Tibial nerve (tissue), 4 donors: ENCODE measurements around the gene BAIAP2. TPM values are rescaled to one million over a fixed set of nuclear protein-coding genes. Genes with fewer than 3 reads are reported as not detected.

Experiments used
- DNase-seq, 2 donors: peaks; one replicate each; pipeline ENCODE4 v3.0.0-alpha.2; 2019; ENCODE audit warnings: low spot score in 2 of 2
- H3K27ac ChIP-seq, 4 donors: fragments of 200-600 bp; sonication (generic) in 3 of 4; one replicate each; pipeline ENCODE4 v1.5.1; 2017 to 2019; ENCODE audit warnings: mild to moderate bottlenecking in 1 of 4
- H3K27me3 ChIP-seq, 2 donors: fragments of 200-600 bp; sonication (generic) in 1 of 2; one replicate each; pipeline versions ENCODE4 v1.5.1 to v1.6.0; 2017 to 2019
- H3K36me3 ChIP-seq, 3 donors: fragments of 200-600 bp; sonication (generic); one replicate each; pipeline ENCODE4 v1.5.1; 2018 to 2019
- H3K4me1 ChIP-seq, 4 donors: fragments of 200-600 bp; sonication (generic) in 3 of 4; one replicate each; pipeline ENCODE4 v1.5.1; 2017 to 2019
- H3K4me3 ChIP-seq, 4 donors: fragments of 200-600 bp; sonication (generic) in 3 of 4; one replicate each; pipeline ENCODE4 v1.5.1; 2017 to 2019; ENCODE audit warnings: mild to moderate bottlenecking in 1 of 4, moderate library complexity in 1 of 4
- H3K9me3 ChIP-seq, 4 donors: fragments of 200-600 bp; sonication (generic) in 3 of 4; one replicate each; pipeline ENCODE4 v1.5.1; 2017 to 2019
- EP300 ChIP-seq, 2 donors: sonication (generic); formaldehyde crosslinking; IDR thresholded peaks; one replicate each; pipeline ENCODE4 v1.6.1; 2017; ENCODE audit warnings: antibody characterized with exemption in 2 of 2, mild to moderate bottlenecking in 1 of 2
- POLR2A ChIP-seq, 2 donors: fragments of 450-650 bp; IDR thresholded peaks; one replicate each; pipeline ENCODE4 v1.6.1; 2017; ENCODE audit warnings: antibody characterized with exemption in 2 of 2, mild to moderate bottlenecking in 2 of 2, moderate library complexity in 2 of 2
- WGBS, 2 donors: methylation state at CpG; one replicate each; pipeline ENCODE4 v1.1.5; 2018; 5-methylcytosine and 5-hydroxymethylcytosine counted together
- total RNA-seq, 4 donors: library from RNA; depleted of rRNA; stranded (reverse); fragments of >200 nt; gene quantifications; one replicate each; pipeline ENCODE4 v1.1.0, GENCODE V29; 2016
- TF ChIP-seq, protein P1 (sequence below), 5 experiments: fragments of 200-600 bp in 3 of 5; fragments of 450-650 bp in 2 of 5; sonication (generic) in 3 of 5; IDR thresholded peaks; one replicate each; pipeline ENCODE4 v1.5.1; 2016 to 2019; ENCODE audit warnings: antibody characterized with exemption in 5 of 5, mild to moderate bottlenecking in 3 of 5, moderate library complexity in 2 of 5

Gene BAIAP2
- total RNA-seq, 4 donors from 2014 or later: 49.5 to 81.2 (median 66.9) TPM

DNA sequence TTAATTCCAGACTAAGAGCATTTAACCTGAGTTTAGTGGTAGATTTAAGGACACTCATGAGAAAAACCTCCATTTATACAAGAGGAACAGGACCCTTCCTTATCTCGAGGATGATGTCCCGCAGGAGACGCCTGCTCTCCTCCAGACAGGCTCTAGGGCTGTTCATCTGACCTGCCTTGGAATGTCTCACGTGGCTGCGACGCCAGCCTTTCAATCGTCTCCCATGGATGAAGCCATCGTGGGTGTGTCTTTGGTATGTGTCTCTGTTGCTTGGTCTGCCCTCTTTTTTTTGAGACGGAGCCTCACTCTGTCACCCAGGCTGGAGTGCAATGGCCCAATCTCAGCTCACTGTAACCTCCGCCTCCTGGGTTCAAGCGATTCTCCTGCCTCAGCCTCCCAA, 26.8 kb upstream of the BAIAP2 start:
- no peak for TF ChIP-seq EP300 (IDR thresholded peaks at IDR 0.05)
- no peak for TF ChIP-seq POLR2A (IDR thresholded peaks at IDR 0.05)
- TF ChIP-seq, protein P1, sequence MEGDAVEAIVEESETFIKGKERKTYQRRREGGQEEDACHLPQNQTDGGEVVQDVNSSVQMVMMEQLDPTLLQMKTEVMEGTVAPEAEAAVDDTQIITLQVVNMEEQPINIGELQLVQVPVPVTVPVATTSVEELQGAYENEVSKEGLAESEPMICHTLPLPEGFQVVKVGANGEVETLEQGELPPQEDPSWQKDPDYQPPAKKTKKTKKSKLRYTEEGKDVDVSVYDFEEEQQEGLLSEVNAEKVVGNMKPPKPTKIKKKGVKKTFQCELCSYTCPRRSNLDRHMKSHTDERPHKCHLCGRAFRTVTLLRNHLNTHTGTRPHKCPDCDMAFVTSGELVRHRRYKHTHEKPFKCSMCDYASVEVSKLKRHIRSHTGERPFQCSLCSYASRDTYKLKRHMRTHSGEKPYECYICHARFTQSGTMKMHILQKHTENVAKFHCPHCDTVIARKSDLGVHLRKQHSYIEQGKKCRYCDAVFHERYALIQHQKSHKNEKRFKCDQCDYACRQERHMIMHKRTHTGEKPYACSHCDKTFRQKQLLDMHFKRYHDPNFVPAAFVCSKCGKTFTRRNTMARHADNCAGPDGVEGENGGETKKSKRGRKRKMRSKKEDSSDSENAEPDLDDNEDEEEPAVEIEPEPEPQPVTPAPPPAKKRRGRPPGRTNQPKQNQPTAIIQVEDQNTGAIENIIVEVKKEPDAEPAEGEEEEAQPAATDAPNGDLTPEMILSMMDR (IDR thresholded peaks at IDR 0.05): no peak
- no peak for DNase-seq
- no peak overlapping the region for H3K27ac ChIP-seq
- WGBS, 2 donors: 76 to 83% methylated on average over 11 of the region's 11 CpGs
- H3K9me3 ChIP-seq: peaks cover 0 to 11% (median 0%) of the 10 kb centered on the region in 4 donors
- no peak overlapping the region for H3K4me3 ChIP-seq
- H3K36me3 ChIP-seq: no peaks in the 10 kb centered on the region
- H3K27me3 ChIP-seq: peaks cover 0 to 38% of the 10 kb centered on the region in 2 donors
- peaks cover 0 to 17% (median 10%) of the 10 kb centered on the region in 4 donors for H3K4me1 ChIP-seq

DNA sequence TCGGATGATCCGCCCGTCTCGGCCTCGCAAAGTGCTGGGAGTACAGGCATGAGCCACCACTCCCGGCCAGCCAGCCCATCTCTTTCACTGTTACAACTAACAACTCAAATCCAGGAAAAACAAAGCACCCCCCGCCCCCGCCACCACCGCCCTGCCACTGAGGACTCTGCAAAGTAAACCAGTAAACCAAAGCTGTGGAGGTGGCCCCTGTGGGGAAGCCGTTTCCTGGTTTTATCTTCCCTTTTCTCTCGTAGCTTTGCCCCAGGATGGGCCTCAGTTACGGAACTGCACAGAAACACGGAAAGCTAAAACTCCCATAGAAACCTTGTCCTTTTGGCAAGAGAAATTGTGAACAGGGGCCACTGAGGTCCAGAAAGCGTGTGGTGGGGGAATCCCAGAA, 25.8 kb upstream of the BAIAP2 start:
- H3K4me1 ChIP-seq: peaks cover 0 to 7% (median 3%) of the 10 kb centered on the region in 4 donors
- WGBS, 2 donors: 70 to 79% methylated on average over 14 of the region's 14 CpGs
- H3K9me3 ChIP-seq: peaks cover 0 to 11% (median 0%) of the 10 kb centered on the region in 4 donors
- peaks cover 0 to 29% of the 10 kb centered on the region in 2 donors for H3K27me3 ChIP-seq
- TF ChIP-seq POLR2A (IDR thresholded peaks at IDR 0.05) (no peak), EP300 (IDR thresholded peaks at IDR 0.05) (no peak)
- TF ChIP-seq, protein P1 (IDR thresholded peaks at IDR 0.05): no peak
- DNase-seq: no peak
- H3K27ac ChIP-seq: no peak overlapping the region
- no peaks in the 10 kb centered on the region for H3K36me3 ChIP-seq
- no peak overlapping the region for H3K4me3 ChIP-seq

DNA sequence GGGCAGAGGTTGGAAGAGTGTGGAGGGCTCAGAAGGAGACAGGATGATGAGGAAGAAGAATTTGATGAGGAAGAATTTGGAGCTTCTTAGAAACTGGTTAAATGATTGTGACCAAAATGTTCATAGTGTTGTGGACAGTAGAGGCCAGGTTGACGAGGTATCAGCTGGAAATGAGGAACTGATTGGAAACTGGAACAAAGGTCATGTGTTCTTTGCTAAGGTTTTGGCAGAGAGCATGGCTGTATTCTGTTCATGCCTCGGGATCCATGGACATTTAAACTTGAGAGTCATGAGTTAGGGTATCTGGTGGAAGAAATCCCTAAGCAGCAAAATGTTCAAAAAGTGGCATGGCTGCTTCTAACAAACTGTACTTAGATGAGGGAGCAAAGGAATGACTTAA, 24.0 kb upstream of the BAIAP2 start:
- Histone ChIP-seq H3K27me3 (peaks cover 0 to 11% of the 10 kb centered on the region in 2 donors), H3K4me1 (no peaks in the 10 kb centered on the region), H3K9me3 (peaks cover 0 to 11% (median 0%) of the 10 kb centered on the region in 4 donors), H3K27ac (no peak overlapping the region), H3K4me3 (no peak overlapping the region), H3K36me3 (no peaks in the 10 kb centered on the region)
- no peak for DNase-seq
- TF ChIP-seq, protein P1 (IDR thresholded peaks at IDR 0.05): no peak
- no peak for TF ChIP-seq EP300 (IDR thresholded peaks at IDR 0.05)
- TF ChIP-seq POLR2A (IDR thresholded peaks at IDR 0.05): no peak
- 79 to 86% methylated on average over 2 of the region's 2 CpGs for WGBS, 2 donors

DNA sequence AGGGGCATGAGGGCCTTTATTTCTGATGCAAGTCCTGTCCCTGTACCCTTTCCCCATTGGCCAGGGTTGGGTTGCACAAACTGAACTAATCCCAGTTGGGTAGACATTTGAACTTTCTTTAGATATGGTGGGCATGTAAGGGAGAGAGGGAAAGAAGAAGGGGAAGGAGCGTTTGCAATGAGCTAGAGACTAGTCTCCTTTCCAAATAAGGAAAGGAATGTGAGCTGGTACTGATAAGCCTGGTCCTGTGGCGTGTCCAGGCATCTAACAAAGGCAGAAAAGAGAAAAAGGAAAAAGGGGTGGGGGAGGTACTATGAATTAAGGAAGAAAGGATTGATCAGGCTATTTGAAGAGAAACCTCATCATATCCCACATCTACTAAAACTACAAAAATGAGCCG, 23.0 kb upstream of the BAIAP2 start:
- DNase-seq: no peak
- H3K27me3 ChIP-seq: peaks cover 0 to 4% of the 10 kb centered on the region in 2 donors
- WGBS, 2 donors: 80 to 88% methylated on average over 3 of the region's 3 CpGs

More for the DNA sequence above, 23.0 kb upstream of the BAIAP2 start:
- H3K27ac ChIP-seq: no peak overlapping the region
- no peak overlapping the region for H3K4me3 ChIP-seq
- peaks cover 0 to 13% (median 0%) of the 10 kb centered on the region in 4 donors for H3K9me3 ChIP-seq
- H3K36me3 ChIP-seq: no peaks in the 10 kb centered on the region
- no peaks in the 10 kb centered on the region for H3K4me1 ChIP-seq
- no peak for TF ChIP-seq EP300 (IDR thresholded peaks at IDR 0.05)
- TF ChIP-seq, protein P1 (IDR thresholded peaks at IDR 0.05): no peak
- TF ChIP-seq POLR2A (IDR thresholded peaks at IDR 0.05): no peak
